Colonic mucosa (tissue), 4 donors: ENCODE results near the gene RSPH3. TPM values are rescaled to one million over a fixed set of nuclear protein-coding genes. Genes with fewer than 3 reads are reported as not detected.
"Not testable (repeated sequence)": the region's sequence is repeated elsewhere in the genome, so short reads cannot be mapped to it uniquely, and the experiment has no call there.

Experiments used
- DNase-seq: peaks from one replicate; pipeline ENCODE4 v3.0.0-alpha.2; 2020
- H3K27ac ChIP-seq: fragments of 200-600 bp; one replicate; pipeline ENCODE4 v1.8.0; 2021
- H3K27me3 ChIP-seq: fragments of 200-600 bp; one replicate; pipeline ENCODE4 v1.8.0; 2021
- H3K36me3 ChIP-seq: fragments of 200-600 bp; one replicate; pipeline ENCODE4 v1.8.0; 2021
- H3K4me1 ChIP-seq: fragments of 200-600 bp; one replicate; pipeline ENCODE4 v1.8.0; 2021; ENCODE audit warnings: mild to moderate bottlenecking
- H3K4me3 ChIP-seq: fragments of 200-600 bp; one replicate; pipeline ENCODE4 v1.8.0; 2021
- H3K9ac ChIP-seq, 2 donors: one replicate each; pipeline ENCODE4 v1.7.0; 2013; ENCODE audit warnings: control low read depth in 2 of 2, low read depth in 2 of 2, low read length in 2 of 2
- H3K9me3 ChIP-seq: fragments of 200-600 bp; one replicate; pipeline ENCODE4 v1.8.0; 2021
- CTCF ChIP-seq: fragments of 200-600 bp; IDR thresholded peaks from one replicate; pipeline ENCODE4 v1.8.0; 2022; ENCODE audit warnings: antibody characterized with exemption, mild to moderate bottlenecking
- intact Hi-C: fragments of 100-400 bp; cut with DNase I; formaldehyde crosslinking; loops from one replicate; pipeline ENCODE4 v1.14.1; 2022
- total RNA-seq, 2 donors: library from RNA; stranded (reverse); fragmentation: NEBNext Ultra II Directional in 1 of 2; extraction: Animal tissue kit (Norgen Biotek cat#: 25700) in 1 of 2; gene quantifications; one replicate each; pipeline ENCODE4 v1.2.1, GENCODE V29; 2021
- donor health status: healthy.
- donor health status: DM: no; HTN: no; CAD: no.
- donor health status: DM: no; HTN: no; CAD: no.

Gene RSPH3
- total RNA-seq, 2 donors from 2014 or later: 17.5 to 19.8 TPM

GRCh38 chr6:158958504-158959386 lies 41.3 kb downstream of the RSPH3 start:
- Histone ChIP-seq H3K36me3 (no peaks in the 10 kb centered on the region), H3K4me3 (no peak overlapping the region), H3K4me1 (peaks cover 4% of the 10 kb centered on the region), H3K27ac (no peak overlapping the region), H3K9me3 (no peaks in the 10 kb centered on the region), H3K27me3 (no peaks in the 10 kb centered on the region), H3K9ac (no peak overlapping the region)
- DNase-seq: no peak
- intact Hi-C loops: no loop called here
- no peak for TF ChIP-seq CTCF

DNA sequence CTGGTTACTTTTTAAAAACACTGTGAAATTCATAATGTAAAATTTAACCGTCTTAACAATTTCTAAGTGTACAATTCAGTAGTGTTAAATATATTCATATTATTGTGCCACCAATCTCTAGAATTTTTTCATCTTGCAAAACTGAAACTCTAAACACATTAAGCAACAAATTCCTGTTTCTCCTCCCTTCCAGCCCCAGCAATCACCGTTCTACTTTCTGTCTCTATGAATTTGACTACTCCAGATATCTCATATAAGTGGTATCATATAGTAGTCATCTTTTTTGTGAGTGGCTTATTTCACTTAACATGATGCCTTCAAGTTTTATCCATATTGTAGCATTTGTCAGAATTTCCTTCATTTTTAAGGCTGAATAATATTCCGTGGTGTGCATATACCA lies 44.7 kb downstream of the RSPH3 start:
- no peak for DNase-seq
- Histone ChIP-seq H3K36me3 (no peaks in the 10 kb centered on the region), H3K9me3 (no peaks in the 10 kb centered on the region)

GRCh38 chr6:158954753-158955152 lies 45.2 kb downstream of the RSPH3 start:
- peaks cover 4% of the 10 kb centered on the region for H3K4me1 ChIP-seq
- intact Hi-C loops: no loop called here
- H3K9me3 ChIP-seq: no peaks in the 10 kb centered on the region
- no peaks in the 10 kb centered on the region for H3K36me3 ChIP-seq
- H3K27me3 ChIP-seq: no peaks in the 10 kb centered on the region
- no peak for DNase-seq
- no peak overlapping the region for H3K27ac ChIP-seq
- no peak for TF ChIP-seq CTCF
- no peak overlapping the region for H3K4me3 ChIP-seq
- H3K9ac ChIP-seq: no peak overlapping the region

More for the DNA sequence above, 44.7 kb downstream of the RSPH3 start:
- peaks cover 4% of the 10 kb centered on the region for H3K4me1 ChIP-seq
- no peak for TF ChIP-seq CTCF
- no peak overlapping the region for H3K9ac ChIP-seq
- intact Hi-C loops: no loop called here
- no peak overlapping the region for H3K27ac ChIP-seq
- no peak overlapping the region for H3K4me3 ChIP-seq
- H3K27me3 ChIP-seq: no peaks in the 10 kb centered on the region

DNA sequence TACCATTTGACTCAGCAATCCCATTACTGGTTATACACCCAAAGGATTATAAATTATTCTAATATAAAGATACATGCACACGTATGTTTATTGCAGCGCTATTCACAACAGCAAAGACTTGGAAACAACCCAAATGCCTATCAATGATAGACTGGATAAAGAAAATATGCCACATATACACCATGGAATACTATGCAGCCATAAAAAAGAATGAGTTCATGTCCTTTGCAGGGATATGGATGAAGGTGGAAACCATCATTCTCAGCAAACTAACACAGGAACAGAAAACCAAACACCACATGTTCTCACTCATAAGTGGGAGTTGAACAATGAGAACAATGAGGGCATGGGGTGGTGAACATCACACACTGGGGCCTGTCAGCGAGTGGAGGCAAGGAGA lies 48.0 kb downstream of the RSPH3 start:
- H3K9ac ChIP-seq, H3K36me3 ChIP-seq, H3K4me3 ChIP-seq, intact Hi-C loops, H3K27me3 ChIP-seq, H3K27ac ChIP-seq, DNase-seq, H3K9me3 ChIP-seq, H3K4me1 ChIP-seq: not testable (repeated sequence)

GRCh38 chr6:158951565-158951964 lies 48.4 kb downstream of the RSPH3 start:
- DNase-seq, H3K4me3 ChIP-seq, H3K27me3 ChIP-seq, H3K9me3 ChIP-seq, intact Hi-C loops, H3K27ac ChIP-seq, H3K36me3 ChIP-seq, H3K4me1 ChIP-seq, H3K9ac ChIP-seq: not testable (repeated sequence)

DNA sequence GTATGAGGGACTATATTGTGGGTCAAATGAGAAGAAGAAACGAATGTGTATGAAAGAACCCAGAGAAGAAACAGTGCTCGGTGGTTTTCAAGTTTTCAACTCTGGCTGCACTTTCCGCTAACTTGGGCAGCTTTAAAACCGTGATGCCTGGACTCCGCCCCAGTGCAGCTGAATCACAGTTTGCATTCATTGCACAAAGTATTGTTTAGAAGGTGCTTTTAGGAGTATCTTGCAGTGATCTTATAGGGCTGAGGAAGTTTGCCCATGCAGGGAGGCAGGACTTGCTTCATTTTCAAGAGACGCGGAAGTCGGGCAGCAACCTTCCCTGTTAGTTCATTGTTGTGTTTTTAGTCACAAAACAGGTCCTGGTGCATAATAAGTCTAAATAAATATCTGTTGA lies 52.7 kb downstream of the RSPH3 start:
- Histone ChIP-seq H3K9ac (no peak overlapping the region), H3K4me3 (no peak overlapping the region), H3K4me1 (no peaks in the 10 kb centered on the region), H3K36me3 (no peaks in the 10 kb centered on the region), H3K27ac (no peak overlapping the region), H3K9me3 (no peaks in the 10 kb centered on the region), H3K27me3 (no peaks in the 10 kb centered on the region)
- no peak for DNase-seq
- no peak for TF ChIP-seq CTCF
- intact Hi-C loops: no loop called here
